Heart left ventricle (tissue), 13 donors: ENCODE measurements around the gene PGAP3.

Source experiments
- CTCF ChIP-seq, 12 donors: fragments of 200-600 bp; sonication (generic) in 4 of 12; IDR thresholded peaks; one replicate each; pipeline versions ENCODE4 v1.5.0 to v1.8.0; 2018 to 2022; ENCODE audit warnings: antibody characterized with exemption in 12 of 12, mild to moderate bottlenecking in 5 of 12
- POLR2A ChIP-seq, 2 donors: fragments of 450-650 bp; IDR thresholded peaks; one replicate each; pipeline ENCODE4 v1.6.1; 2017; ENCODE audit warnings: antibody characterized with exemption in 2 of 2, mild to moderate bottlenecking in 2 of 2, moderate library complexity in 2 of 2
- donor health status: ischemic (EF 13 %, LVEDD 7.1; RV severe dilation, severe dysfunction).
- donor health status: DM: no; HTN: yes; CAD: no.
- donor health status: DM: no; HTN: no; CAD: no.
- donor health status: ischemic (EF 25% LVEDD 6.9; RV normal size, moderate dysfunction).
- donor health status: ischemic (EF 25% LVEDD 5.7; RV mildly dilated, moderate dysfunction).
- donor health status: ischemic (EF 35%, LVEDD 5.7; RV mildly dilated, moderate dysfunction).
- donor health status: nonischemic (EF 11% LVEDD 7.7; RV severe dilation, severe dysfunction).
- donor health status: DM: yes; HTN: yes; CAD: no.
- donor health status: PGD.
- donor health status: ischemic (EF 29% LVEDD 5.4; RV normal size, mild dysfunction).
- donor health status: nonischemic (EF 23%, LVEDD 6.1; RV moderate dilation, normal function).

- TF ChIP-seq CTCF (IDR thresholded peaks at IDR 0.05) (no peak), POLR2A (IDR thresholded peaks at IDR 0.05) (peak in 1 of 2 donors; percentile 32)
Observed at GRCh38 chr17:39677542-39678339, 10.1 kb downstream of the PGAP3 start.
